T-helper 17 cell (primary cell): ENCODE results near the gene SH3BGRL2. TPM values are rescaled to one million over a fixed set of nuclear protein-coding genes. Genes with fewer than 3 reads are reported as not detected.
"Not testable (repeated sequence)": the region's sequence is repeated elsewhere in the genome, so short reads cannot be mapped to it uniquely, and the experiment has no call there.

Experiments
- ATAC-seq: fragments of 150-1000 bp; cut with Tn5 transposase; 2 replicates; pipeline ENCODE4 v1.10.0; 2021; ENCODE audit warnings: mild to moderate bottlenecking, moderate library complexity
- DNase-seq, 3 donors: peaks; one replicate each; pipeline versions ENCODE4 v3.0.0 to v3.0.0-alpha.2; 2020 to 2021
- H3K9me3 ChIP-seq: one replicate; pipeline ENCODE4 v1.7.0; 2013; ENCODE audit warnings: low read length, mild to moderate bottlenecking; ENCODE audit not compliant: control insufficient read depth, poor library complexity, severe bottlenecking
- H3K27ac Mint-ChIP-seq: one replicate; pipeline ENCODE4 v1.8.0; 2022; ENCODE audit warnings: mild to moderate bottlenecking, moderate library complexity, mixed read lengths
- H3K27me3 Mint-ChIP-seq: one replicate; pipeline ENCODE4 v1.8.0; 2022; ENCODE audit warnings: mixed read lengths
- H3K36me3 Mint-ChIP-seq: one replicate; pipeline ENCODE4 v1.8.0; 2022; ENCODE audit warnings: low read depth, mixed read lengths
- H3K4me1 Mint-ChIP-seq: one replicate; pipeline ENCODE4 v1.8.0; 2022; ENCODE audit warnings: mild to moderate bottlenecking, mixed read lengths
- H3K4me3 Mint-ChIP-seq: one replicate; pipeline ENCODE4 v1.8.0; 2022; ENCODE audit warnings: mild to moderate bottlenecking, moderate library complexity, mixed read lengths
- total RNA-seq, 4 donors: library from RNA in 2 of 4; stranded (reverse) in 2 of 4; gene quantifications; one replicate each; pipeline ENCODE4 v1.2.3 and lab custom pipeline; 2022 to 2026

Gene SH3BGRL2
- total RNA-seq, 2 donors from 2014 or later = 2.1 to 36.0 TPM

- no peak for ATAC-seq
- H3K4me1 Mint-ChIP-seq = peaks cover 22% of the 10 kb centered on the region
- H3K9me3 ChIP-seq = no peaks in the 10 kb centered on the region
- no peak overlapping the region for H3K4me3 Mint-ChIP-seq
- no peaks in the 10 kb centered on the region for H3K36me3 Mint-ChIP-seq
- no peak for DNase-seq
- H3K27me3 Mint-ChIP-seq = no peaks in the 10 kb centered on the region
- no peak overlapping the region for H3K27ac Mint-ChIP-seq
Measured at GRCh38 chr6:79669766-79670165, 38.6 kb downstream of the SH3BGRL2 start.

DNA sequence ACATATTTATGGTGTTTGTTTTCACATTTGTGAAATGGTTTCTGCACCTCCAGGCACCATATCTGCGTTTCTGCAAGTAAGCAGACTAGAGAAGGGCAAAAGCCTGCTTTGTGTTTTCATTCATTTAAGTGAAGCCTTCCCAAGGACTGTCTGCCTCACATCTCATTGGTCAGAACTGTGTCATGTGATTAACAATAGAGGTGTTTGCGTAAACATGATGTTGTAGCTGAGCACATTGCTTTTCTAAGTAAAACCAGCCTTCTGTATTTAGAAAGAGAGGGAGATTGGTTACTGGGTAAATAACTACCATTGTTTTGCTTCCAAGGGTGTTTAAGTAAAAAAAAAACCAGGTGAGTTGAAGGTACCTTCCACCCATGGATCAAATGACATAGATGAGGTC is 39.7 kb downstream of the SH3BGRL2 start:
- Mint-ChIP-seq H3K4me3 (no peak overlapping the region), H3K27me3 (no peaks in the 10 kb centered on the region), H3K36me3 (no peaks in the 10 kb centered on the region), H3K4me1 (peaks cover 22% of the 10 kb centered on the region), H3K27ac (no peak overlapping the region)
- ATAC-seq = no peak
- H3K9me3 ChIP-seq = no peaks in the 10 kb centered on the region
- no peak for DNase-seq

GRCh38 chr6:79671600-79672266 is 40.6 kb downstream of the SH3BGRL2 start:
- Mint-ChIP-seq H3K27ac (peak overlapping the region; percentile 85), H3K27me3 (no peaks in the 10 kb centered on the region), H3K4me3 (peak overlapping the region; percentile 70), H3K4me1 (peaks cover 22% of the 10 kb centered on the region), H3K36me3 (no peaks in the 10 kb centered on the region)
- no peak for DNase-seq
- ATAC-seq = peak; percentile 81
- no peaks in the 10 kb centered on the region for H3K9me3 ChIP-seq

DNA sequence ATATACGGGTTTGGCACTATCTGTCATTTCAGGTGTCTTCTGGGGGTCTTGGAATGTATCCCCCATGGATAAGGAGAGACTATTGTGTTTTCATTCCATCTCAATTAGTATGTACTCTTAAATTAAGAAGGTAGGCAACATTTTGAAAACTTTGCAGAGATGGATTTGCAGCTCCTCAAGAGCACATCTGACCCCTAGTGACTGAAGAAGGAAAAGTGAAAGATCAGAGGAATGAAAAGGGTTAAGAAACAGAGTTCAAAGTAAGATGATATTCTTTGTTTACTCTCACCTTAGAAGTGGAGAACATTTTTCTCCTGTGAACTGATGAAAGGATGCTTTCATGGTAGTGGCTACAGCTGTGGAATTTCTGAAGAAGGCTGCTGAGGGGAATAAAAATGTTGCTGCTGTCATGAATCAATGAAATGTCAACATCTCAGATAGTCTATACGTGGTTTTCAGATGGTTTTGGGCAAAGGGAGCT is 41.5 kb downstream of the SH3BGRL2 start:
- ATAC-seq (no peak), DNase-seq (no peak)
- Mint-ChIP-seq H3K4me3 (peak overlapping the region; percentile 4), H3K4me1 (peaks cover 22% of the 10 kb centered on the region), H3K27me3 (no peaks in the 10 kb centered on the region), H3K27ac (peak overlapping the region; percentile 85), H3K36me3 (no peaks in the 10 kb centered on the region)
- H3K9me3 ChIP-seq = no peaks in the 10 kb centered on the region

- no peaks in the 10 kb centered on the region for H3K9me3 ChIP-seq
- no peaks in the 10 kb centered on the region for H3K36me3 Mint-ChIP-seq
- no peaks in the 10 kb centered on the region for H3K27me3 Mint-ChIP-seq
- no peak for DNase-seq
- H3K4me3 Mint-ChIP-seq = no peak overlapping the region
- H3K4me1 Mint-ChIP-seq = peaks cover 22% of the 10 kb centered on the region
- no peak overlapping the region for H3K27ac Mint-ChIP-seq
- ATAC-seq = no peak
Measured at GRCh38 chr6:79673947-79674346, 42.8 kb downstream of the SH3BGRL2 start.

DNA sequence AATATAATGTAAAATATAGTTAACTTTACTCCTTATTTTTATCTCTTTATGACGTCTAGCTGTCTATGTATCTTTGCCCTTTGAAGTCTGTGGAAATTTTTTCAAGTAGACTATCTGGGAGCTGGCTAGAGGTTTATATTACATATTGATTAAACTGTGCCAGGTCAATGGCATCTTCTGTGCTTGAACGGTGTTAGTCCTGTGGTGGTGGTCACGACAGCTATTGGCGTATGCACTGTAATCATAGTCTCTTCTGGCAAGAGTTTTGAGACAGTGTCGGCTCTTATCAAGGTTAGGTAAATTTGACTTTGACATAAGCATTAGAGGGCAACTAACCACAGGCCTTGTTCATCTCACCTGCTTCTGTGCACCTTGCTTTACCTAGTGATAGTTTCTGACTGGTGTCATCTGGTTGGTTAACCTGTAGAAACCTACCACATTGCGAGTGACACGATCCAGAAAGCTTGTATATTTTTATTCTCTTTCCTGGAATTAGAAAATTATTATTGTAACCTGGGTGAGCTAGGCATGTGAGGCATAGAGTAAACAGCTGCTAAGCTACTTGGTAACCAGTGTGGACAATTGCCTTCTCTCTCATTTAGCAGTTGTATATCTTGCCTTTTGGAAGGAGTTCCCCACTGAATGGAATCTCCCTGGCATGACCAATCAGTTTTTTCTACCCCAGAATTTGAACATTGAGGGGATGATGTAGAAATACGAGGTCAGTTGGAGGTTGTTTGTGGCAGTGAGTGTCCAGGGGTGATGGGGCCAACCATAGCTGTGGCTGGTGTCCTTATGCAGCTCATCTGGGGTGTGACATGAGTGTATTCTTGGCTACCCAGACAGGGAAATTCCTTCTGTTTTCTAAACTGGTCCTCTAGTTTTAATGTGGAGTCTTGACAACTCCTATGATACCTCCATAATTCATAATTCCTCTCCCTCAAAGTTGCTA is 45.9 kb downstream of the SH3BGRL2 start:
- H3K27ac Mint-ChIP-seq = no peak overlapping the region
- H3K4me3 Mint-ChIP-seq = no peak overlapping the region
- H3K9me3 ChIP-seq = no peaks in the 10 kb centered on the region
- H3K27me3 Mint-ChIP-seq = no peaks in the 10 kb centered on the region
- peaks cover 8% of the 10 kb centered on the region for H3K4me1 Mint-ChIP-seq
- ATAC-seq (no peak), DNase-seq (no peak)
- H3K36me3 Mint-ChIP-seq = peaks cover 2% of the 10 kb centered on the region

- not testable (repeated sequence) for H3K4me1 Mint-ChIP-seq, H3K4me3 Mint-ChIP-seq, H3K36me3 Mint-ChIP-seq, DNase-seq, H3K27ac Mint-ChIP-seq, H3K9me3 ChIP-seq, ATAC-seq
- H3K27me3 Mint-ChIP-seq = peaks cover 12% of the 10 kb centered on the region
Measured at GRCh38 chr6:79682682-79683081, 51.6 kb downstream of the SH3BGRL2 start.

DNA sequence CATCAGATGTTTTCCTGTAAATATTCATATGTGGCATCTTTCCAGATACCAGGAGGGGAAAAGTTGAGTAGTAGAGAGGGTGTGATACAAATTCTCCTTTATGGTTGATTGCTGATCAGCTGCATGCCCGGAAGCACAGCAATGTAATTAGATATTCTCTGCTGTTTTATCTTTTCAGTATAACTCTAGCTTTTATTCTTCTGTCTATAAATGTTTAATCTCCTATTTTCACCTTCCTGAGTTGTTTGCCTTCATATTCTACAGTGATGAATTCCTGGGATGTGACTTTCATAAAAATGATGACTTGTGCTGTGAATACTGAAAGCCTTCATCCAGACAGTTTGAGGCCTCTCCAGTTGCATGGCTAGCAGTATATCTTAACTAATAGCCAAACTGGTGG is 53.7 kb downstream of the SH3BGRL2 start:
- H3K4me3 Mint-ChIP-seq = no peak overlapping the region
- no peak for DNase-seq
- peaks cover 12% of the 10 kb centered on the region for H3K27me3 Mint-ChIP-seq
- H3K4me1 Mint-ChIP-seq = peaks cover 9% of the 10 kb centered on the region
- no peak for ATAC-seq
- H3K36me3 Mint-ChIP-seq = no peaks in the 10 kb centered on the region
- H3K9me3 ChIP-seq = no peaks in the 10 kb centered on the region
- no peak overlapping the region for H3K27ac Mint-ChIP-seq

GRCh38 chr6:79686707-79687309 is 55.7 kb downstream of the SH3BGRL2 start:
- DNase-seq (no peak), ATAC-seq (no peak)
- no peak overlapping the region for H3K4me3 Mint-ChIP-seq
- H3K4me1 Mint-ChIP-seq = peaks cover 9% of the 10 kb centered on the region
- peak overlapping the region; percentile 11 for H3K27ac Mint-ChIP-seq
- H3K9me3 ChIP-seq = no peaks in the 10 kb centered on the region
- peaks cover 12% of the 10 kb centered on the region for H3K27me3 Mint-ChIP-seq
- no peaks in the 10 kb centered on the region for H3K36me3 Mint-ChIP-seq

DNA sequence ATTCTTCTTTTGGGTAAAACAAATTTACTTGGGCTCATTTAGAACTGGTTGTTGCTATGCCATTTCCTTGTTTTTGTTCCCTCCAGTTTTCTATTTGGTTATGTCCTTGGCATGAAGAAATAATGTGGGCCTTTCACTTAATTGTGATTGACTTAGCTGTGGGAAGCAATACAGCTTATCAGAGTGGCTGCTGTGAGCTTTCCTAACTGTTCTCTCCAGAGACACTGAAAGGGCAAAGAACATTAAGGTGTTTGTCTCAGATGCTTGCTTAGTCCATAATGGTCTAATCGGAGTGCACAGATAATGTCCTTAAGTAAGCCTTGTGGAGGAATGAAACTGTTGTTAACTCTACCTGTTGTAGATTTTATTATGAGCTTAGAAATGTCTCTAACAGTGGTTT is 56.6 kb downstream of the SH3BGRL2 start:
- H3K9me3 ChIP-seq = no peaks in the 10 kb centered on the region
- DNase-seq (no peak), ATAC-seq (no peak)
- Mint-ChIP-seq H3K27me3 (peaks cover 12% of the 10 kb centered on the region), H3K36me3 (no peaks in the 10 kb centered on the region), H3K4me3 (no peak overlapping the region), H3K27ac (peak overlapping the region; percentile 6), H3K4me1 (peaks cover 9% of the 10 kb centered on the region)

GRCh38 chr6:79694156-79694555 is 63.0 kb downstream of the SH3BGRL2 start:
- ATAC-seq = no peak
- no peaks in the 10 kb centered on the region for H3K36me3 Mint-ChIP-seq
- no peaks in the 10 kb centered on the region for H3K9me3 ChIP-seq

DNA sequence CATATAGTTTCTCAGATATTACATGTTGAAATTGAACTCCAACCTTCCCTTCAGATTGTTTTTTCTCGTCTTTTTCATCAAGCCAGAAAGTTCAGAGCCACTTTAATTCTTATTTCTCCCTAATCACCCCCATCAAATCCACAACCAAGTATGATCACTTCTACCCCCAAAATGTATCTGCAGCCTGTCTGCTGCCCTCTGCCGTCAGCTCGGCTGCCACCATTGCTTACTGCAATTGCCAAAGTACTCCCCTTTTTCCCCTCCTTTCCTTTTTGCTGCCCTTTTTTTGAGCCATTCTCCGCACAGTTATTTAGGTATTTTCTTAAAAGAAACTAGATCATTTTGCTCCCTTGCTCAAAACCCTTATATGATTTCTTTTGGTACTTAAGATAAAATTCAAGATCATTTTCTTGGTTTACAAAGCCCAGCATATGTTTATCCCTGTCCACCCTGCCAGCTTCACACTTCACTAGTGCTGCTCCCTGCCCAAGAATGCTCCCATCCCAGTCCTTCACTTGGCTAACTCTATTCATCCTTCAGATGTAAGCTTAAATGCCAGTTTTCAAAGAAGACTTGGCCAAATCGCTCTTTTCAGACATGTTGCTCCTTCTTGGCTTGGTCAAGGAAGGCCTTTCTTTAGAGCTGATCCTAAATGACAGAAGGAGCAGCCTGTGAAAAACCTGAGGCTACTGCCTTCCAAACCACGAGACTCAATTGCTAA is 63.7 kb downstream of the SH3BGRL2 start:
- H3K9me3 ChIP-seq = no peaks in the 10 kb centered on the region
- Mint-ChIP-seq H3K4me1 (no peaks in the 10 kb centered on the region), H3K36me3 (no peaks in the 10 kb centered on the region), H3K27me3 (no peaks in the 10 kb centered on the region), H3K4me3 (no peak overlapping the region), H3K27ac (no peak overlapping the region)
- DNase-seq (no peak), ATAC-seq (no peak)

More at GRCh38 chr6:79694156-79694555, 63.0 kb downstream of the SH3BGRL2 start:
- DNase-seq = no peak
- Mint-ChIP-seq H3K27ac (no peak overlapping the region), H3K27me3 (no peaks in the 10 kb centered on the region), H3K4me1 (no peaks in the 10 kb centered on the region), H3K4me3 (no peak overlapping the region)

- Mint-ChIP-seq H3K36me3 (no peaks in the 10 kb centered on the region), H3K4me3 (no peak overlapping the region), H3K27me3 (no peaks in the 10 kb centered on the region), H3K27ac (no peak overlapping the region), H3K4me1 (peaks cover under 1% of the 10 kb centered on the region)
- ATAC-seq = no peak
- no peak for DNase-seq
- no peaks in the 10 kb centered on the region for H3K9me3 ChIP-seq
Measured at GRCh38 chr6:79697430-79697829, 66.3 kb downstream of the SH3BGRL2 start.
